ENCODE measurements around the gene TAX1BP3.

The TAX1BP3 gene

GRCh38 chr17:3669085-3669347, 638 bp upstream of the TAX1BP3 start:
- no peak for DNase-seq (ENCODE audit: extremely low read depth, low read depth)
- H3K4me3 ChIP-seq (replicated peaks; ENCODE audit: low read depth, low read length) = peak overlapping the region; percentile 99
- TF ChIP-seq CTCF (IDR thresholded peaks at IDR 0.05; ENCODE audit: low read depth, low read length, missing control alignments) = no peak

- H3K4me3 ChIP-seq (replicated peaks; ENCODE audit: low read depth, low read length) = peak overlapping the region; percentile 99
- peak; percentile 46 for DNase-seq (ENCODE audit: extremely low read depth, low read depth)
- no peak for TF ChIP-seq CTCF (IDR thresholded peaks at IDR 0.05; ENCODE audit: low read depth, low read length, missing control alignments)
Measured at GRCh38 chr17:3667366-3668278, 756 bp downstream of the TAX1BP3 start.

- DNase-seq (ENCODE audit: extremely low read depth, low read depth) = no peak
- peak overlapping the region; percentile 99 for H3K4me3 ChIP-seq (replicated peaks; ENCODE audit: low read depth, low read length)
- no peak for TF ChIP-seq CTCF (IDR thresholded peaks at IDR 0.05; ENCODE audit: low read depth, low read length, missing control alignments)
Measured at GRCh38 chr17:3666516-3666915, 1.9 kb downstream of the TAX1BP3 start.

- TF ChIP-seq CTCF (IDR thresholded peaks at IDR 0.05; ENCODE audit: low read depth, low read length, missing control alignments) = no peak
- no peak overlapping the region for H3K4me3 ChIP-seq (replicated peaks; ENCODE audit: low read depth, low read length)
- no peak for DNase-seq (ENCODE audit: extremely low read depth, low read depth)
Measured at GRCh38 chr17:3665834-3666233, 2.5 kb downstream of the TAX1BP3 start.

GRCh38 chr17:3663102-3664011, 5.0 kb downstream of the TAX1BP3 start:
- TF ChIP-seq CTCF (IDR thresholded peaks at IDR 0.05; ENCODE audit: low read depth, low read length, missing control alignments) = no peak
- DNase-seq (ENCODE audit: extremely low read depth, low read depth) = no peak
- H3K4me3 ChIP-seq (replicated peaks; ENCODE audit: low read depth, low read length) = no peak overlapping the region

- no peak overlapping the region for H3K4me3 ChIP-seq (replicated peaks; ENCODE audit: low read depth, low read length)
- no peak for TF ChIP-seq CTCF (IDR thresholded peaks at IDR 0.05; ENCODE audit: low read depth, low read length, missing control alignments)
- DNase-seq (ENCODE audit: extremely low read depth, low read depth) = no peak
Measured at GRCh38 chr17:3660311-3660891, 8.0 kb downstream of the TAX1BP3 start.
